Peyer's patch (tissue), 4 donors: ENCODE data around the gene TEK.

Experiments used
- POLR2A ChIP-seq, 2 donors: fragments of 450-650 bp; IDR thresholded peaks; one replicate each; pipeline ENCODE4 v1.5.1; 2017; ENCODE audit warnings: antibody characterized with exemption in 2 of 2, mild to moderate bottlenecking in 2 of 2, moderate library complexity in 2 of 2
- TF ChIP-seq, protein P1 (sequence below), 6 experiments: fragments of 450-650 bp in 4 of 6; fragments of 200-600 bp in 2 of 6; sonication (generic) in 1 of 6; IDR thresholded peaks; one replicate each; pipeline ENCODE4 v1.5.1; 2017 to 2019; ENCODE audit warnings: antibody characterized with exemption in 6 of 6, mild to moderate bottlenecking in 3 of 6, moderate library complexity in 1 of 6

GRCh38 chr9:27260789-27261516 lies 151.9 kb downstream of the TEK start:
- TF ChIP-seq, protein P1, sequence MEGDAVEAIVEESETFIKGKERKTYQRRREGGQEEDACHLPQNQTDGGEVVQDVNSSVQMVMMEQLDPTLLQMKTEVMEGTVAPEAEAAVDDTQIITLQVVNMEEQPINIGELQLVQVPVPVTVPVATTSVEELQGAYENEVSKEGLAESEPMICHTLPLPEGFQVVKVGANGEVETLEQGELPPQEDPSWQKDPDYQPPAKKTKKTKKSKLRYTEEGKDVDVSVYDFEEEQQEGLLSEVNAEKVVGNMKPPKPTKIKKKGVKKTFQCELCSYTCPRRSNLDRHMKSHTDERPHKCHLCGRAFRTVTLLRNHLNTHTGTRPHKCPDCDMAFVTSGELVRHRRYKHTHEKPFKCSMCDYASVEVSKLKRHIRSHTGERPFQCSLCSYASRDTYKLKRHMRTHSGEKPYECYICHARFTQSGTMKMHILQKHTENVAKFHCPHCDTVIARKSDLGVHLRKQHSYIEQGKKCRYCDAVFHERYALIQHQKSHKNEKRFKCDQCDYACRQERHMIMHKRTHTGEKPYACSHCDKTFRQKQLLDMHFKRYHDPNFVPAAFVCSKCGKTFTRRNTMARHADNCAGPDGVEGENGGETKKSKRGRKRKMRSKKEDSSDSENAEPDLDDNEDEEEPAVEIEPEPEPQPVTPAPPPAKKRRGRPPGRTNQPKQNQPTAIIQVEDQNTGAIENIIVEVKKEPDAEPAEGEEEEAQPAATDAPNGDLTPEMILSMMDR (IDR thresholded peaks at IDR 0.05) = no peak
- no peak for TF ChIP-seq POLR2A (IDR thresholded peaks at IDR 0.05)
